NCI-H446 (cell line): ENCODE data around the gene INTS4.
"Not testable (repeated sequence)": the region's sequence is repeated elsewhere in the genome, so short reads cannot be mapped to it uniquely, and the experiment has no call there.

Source experiments
- DNase-seq, 2 experiments: peaks; one replicate each; lab custom pipeline; 2025; lab: John Stamatoyannopoulos, UW

INTS4 gene

GRCh38 chr11:78023426-78023825 lies 29.0 kb upstream of the INTS4 start:
- peak in 1 of 2 experiments; percentile 45 for DNase-seq

- peak; percentile 71 to 75 for DNase-seq
Measured at GRCh38 chr11:78022397-78023396, 28.2 kb upstream of the INTS4 start, which contains the start of gene KCTD14. Gene KCTD14 (minus strand): TSS chr11:78023276. CDS start chr11:78023249, 27 bp downstream.

GRCh38 chr11:78021611-78022010 lies 27.1 kb upstream of the INTS4 start:
- no peak for DNase-seq

GRCh38 chr11:78020246-78020645 lies 25.8 kb upstream of the INTS4 start:
- no peak for DNase-seq

DNA sequence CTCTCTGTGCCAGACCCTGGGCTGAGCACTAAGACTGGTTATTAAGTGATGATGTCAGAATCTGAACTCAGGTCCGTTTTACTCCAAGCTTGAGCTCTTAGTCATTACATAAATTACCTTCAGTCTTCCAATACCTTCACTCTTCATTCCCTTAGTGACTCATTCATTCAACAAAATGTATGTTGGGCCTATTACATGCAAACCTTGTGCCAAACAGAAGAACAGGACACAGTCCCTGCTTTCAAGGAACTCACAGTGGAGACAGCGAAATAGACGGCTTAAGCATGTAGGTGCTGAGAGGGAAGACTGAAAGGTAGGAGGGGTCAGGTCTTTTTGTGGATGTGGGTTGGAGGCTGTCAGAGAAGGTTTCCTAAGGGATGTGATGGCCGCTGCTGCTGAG lies 25.3 kb upstream of the INTS4 start:
- no peak for DNase-seq

DNA sequence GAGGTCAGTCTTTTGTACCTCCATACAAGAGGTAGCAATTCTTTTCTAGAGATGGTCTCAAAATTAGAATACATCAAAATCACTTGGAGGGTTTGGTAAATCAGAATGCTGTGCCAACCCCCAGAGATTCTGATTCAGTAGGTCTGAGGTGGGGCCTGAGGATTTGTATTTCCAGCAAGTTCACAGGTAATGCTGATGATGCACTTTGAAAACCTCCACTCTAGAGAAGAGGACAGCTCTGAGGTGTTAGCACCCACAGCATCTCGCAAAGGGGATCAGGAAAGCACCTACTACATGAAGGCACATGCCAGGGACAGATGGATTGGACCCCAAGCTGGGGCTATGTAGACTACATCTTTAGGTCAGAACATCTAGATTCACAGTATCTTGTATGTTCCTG lies 21.4 kb upstream of the INTS4 start:
- DNase-seq: no peak

- not testable (repeated sequence) for DNase-seq
Measured at GRCh38 chr11:78014937-78015520, 20.6 kb upstream of the INTS4 start.

DNA sequence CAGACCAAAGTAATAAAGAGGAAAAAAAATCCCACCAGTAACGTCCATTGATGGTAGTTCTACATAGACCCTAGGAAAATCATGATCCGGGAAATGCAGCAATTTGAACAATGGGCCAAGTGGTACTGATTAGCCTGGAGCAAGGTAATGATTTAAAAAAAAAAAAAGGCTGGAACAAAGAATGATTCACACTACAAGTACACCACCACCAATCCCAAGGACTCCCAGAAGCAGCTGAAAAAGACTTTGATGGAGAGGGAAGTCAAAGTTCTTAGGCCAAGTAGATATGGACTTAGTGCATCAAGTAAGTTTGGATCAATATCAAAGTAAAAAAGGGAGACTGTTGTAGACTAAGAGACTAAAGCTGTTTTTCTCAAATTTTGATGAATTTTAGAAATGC lies 16.8 kb upstream of the INTS4 start:
- DNase-seq: no peak

GRCh38 chr11:78010755-78011154 lies 16.3 kb upstream of the INTS4 start:
- no peak for DNase-seq

DNA sequence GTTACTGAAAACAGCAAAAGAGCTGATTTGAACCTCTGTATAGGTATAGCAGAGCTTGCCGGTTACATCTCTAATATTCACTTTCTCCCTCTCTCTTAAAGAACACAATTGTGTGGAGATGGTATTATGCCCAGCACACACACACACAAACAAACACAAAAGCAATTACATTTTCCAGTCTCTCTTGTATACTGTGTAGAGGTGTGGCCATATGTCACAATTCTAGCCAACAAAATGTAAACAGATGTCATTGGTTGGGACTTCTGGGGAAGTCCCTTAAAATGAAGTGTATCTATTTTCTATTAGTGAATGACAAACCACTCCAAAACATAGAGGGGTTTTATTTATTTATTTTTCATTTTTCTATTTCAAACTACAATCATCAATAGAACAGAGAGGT lies 15.8 kb upstream of the INTS4 start:
- no peak for DNase-seq

GRCh38 chr11:78009062-78009461 lies 14.6 kb upstream of the INTS4 start:
- DNase-seq: no peak

- DNase-seq: peak; percentile 77 to 85
Measured at GRCh38 chr11:78000193-78000592, 5.7 kb upstream of the INTS4 start.

DNA sequence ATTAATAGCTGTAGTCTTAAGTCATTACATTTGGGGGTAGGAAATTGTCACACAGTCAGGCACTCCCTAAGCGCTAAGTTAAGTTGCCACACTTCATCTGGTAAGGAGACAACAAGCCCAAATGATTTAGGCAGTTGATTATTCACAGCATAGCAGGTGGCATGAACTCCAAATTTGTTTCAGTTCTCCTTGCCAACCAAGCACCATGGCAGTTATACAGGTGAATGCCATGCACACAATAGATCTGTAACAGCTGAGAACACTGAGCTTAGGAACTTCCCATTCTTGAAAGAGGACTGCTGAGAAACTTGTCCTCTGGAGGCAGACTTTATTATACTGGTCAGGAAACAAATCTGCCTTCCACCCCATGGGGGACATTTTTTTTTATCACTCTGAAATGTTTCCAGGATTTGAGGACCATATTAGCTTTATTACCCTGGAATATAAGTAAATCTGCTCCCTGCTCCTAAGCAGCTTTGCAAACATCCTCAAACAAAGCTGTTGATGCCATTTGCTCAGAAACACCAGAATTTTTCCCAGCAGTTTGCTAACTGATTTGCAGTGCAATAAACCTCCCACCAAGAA lies 5.1 kb upstream of the INTS4 start:
- no peak for DNase-seq

DNA sequence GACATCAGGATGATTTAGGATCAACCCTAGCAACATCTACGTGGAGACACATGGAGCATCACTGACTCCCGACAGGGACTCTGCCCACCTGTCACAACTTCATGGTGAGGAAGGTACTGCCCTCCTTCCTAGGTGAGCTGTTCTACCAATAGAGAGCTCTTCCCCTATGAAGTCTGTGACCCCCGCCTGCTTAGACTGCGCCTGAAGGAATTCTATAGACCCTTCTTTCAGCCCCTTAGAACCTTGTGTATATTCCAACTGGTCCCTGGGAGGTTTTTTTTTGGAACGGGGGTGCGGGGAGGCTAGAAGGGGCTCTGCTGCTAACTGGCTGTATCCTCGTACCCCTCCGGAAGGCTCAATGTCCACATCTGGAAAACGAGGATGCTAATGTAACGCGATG lies 566 bp downstream of the INTS4 start:
- DNase-seq: no peak

GRCh38 chr11:77990981-77991380 lies 3.5 kb downstream of the INTS4 start:
- no peak for DNase-seq

DNA sequence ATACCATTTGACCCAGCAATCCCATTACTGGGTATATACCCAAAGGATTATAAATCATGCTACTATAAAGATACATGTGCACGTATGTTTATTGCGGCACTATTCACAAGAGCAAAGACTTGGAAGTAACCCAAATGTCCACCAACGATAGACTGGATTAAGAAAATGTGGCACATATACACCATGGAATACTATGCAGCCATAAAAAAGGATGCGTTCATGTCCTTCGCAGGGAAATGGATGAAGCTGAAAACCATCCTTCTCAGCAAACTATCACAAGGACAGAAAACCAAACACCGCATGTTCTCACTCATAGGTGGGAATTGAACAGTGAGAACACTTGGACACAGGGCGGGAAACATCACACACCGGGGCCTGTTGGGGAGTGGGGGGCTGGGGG lies 8.0 kb downstream of the INTS4 start:
- not testable (repeated sequence) for DNase-seq

DNA sequence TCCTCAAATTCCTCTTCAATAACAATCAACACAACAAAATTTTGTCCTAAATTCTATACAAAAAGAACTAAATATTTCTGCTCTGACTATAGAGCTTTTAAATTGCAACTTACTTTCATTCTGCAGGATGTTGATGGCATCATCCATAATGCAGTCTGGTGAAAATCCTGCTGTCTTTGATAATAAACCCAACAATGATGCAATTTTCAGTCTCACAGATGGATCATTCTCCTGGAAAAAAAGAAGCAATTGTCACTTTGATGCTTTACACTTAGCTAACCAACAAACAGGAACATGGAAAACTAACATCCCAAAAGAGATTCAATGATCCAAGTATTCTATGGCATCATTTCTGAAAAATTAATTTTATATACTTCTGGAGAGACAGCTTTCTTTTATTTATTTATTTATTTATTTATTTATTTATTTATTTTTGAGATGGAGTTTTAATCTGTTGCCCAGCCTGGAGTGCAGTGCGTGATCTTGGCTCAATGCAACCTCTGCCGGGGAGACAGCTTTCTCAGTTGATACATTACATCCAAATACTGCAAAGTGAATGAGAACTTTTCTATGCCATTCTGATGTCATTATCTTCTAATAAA lies 13.0 kb downstream of the INTS4 start:
- DNase-seq: no peak

DNA sequence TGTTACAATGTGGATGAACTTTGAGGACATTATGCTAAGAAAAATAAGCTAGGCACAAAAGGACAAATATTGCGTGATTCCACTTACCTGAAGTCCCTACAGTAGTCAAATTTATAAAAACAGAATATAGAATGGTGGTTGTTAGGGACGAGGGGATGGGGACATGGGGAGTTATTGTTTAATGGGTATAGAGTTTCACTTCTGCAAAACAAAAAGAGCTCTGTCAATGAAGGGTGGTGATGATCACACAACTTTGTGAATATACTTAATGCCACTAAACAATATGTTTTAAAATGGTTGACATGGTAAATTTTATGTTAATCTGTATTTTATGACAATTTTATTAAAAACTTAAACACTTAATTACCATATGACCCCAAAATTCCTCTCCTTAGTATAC lies 26.1 kb downstream of the INTS4 start:
- no peak for DNase-seq

GRCh38 chr11:77967753-77968152 lies 26.7 kb downstream of the INTS4 start:
- DNase-seq: no peak

DNA sequence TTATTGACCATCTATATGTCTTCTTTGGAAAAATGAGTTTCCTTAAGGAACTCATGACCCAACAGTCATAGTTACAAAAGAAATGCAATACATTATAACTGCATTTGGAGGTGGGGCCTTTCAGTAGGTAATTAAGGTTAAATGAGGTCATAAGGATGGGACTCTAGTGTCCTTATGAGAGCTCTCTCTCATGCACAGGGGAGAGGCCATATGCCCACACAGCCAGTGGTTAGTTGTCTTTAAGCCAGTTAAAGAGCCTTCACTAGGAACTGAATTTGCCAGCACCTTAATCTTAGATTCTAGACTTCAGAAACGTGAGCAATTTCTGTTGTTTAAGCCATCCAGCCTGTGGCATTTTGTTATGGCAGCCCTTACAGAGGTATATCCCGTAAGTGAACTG lies 27.3 kb downstream of the INTS4 start:
- no peak for DNase-seq

DNA sequence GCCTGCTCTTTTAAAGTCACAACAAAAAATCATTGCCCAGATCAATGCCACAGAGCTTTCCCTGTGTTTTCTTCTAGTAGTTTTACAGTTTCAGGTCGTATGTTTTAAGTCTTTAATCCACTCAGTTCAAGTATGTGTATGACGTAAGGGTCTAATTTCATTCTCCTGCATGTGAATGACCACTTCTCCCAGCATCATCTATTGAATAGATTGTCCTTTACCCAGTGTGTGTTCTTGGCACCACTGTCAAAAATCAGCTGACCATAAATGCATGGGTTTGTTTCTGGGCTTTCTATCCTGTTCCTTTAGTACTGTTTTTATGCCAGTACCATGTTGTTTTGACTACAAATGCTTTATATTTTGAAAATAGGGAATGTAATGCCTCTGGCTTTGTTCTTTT lies 28.1 kb downstream of the INTS4 start:
- DNase-seq: no peak

- DNase-seq: no peak
Measured at GRCh38 chr11:77959434-77959833, 35.0 kb downstream of the INTS4 start.
